Measurements from ENCODE around the gene S100Z.

GRCh38 chr5:76946090-76946489, 96.3 kb downstream of the S100Z start:
- no peak for TF ChIP-seq EZH2 (IDR thresholded peaks at IDR 0.05; ENCODE audit: insufficient read depth, poor library complexity, severe bottlenecking)
- TF ChIP-seq EZH2phosphoT487 (IDR thresholded peaks at IDR 0.05; ENCODE audit: insufficient read depth, low read depth) = no peak
